Spleen (tissue), 11 donors: ENCODE measurements around the gene U2SURP. TPM values are rescaled to one million over a fixed set of nuclear protein-coding genes. Genes with fewer than 3 reads are reported as not detected.
"Not testable (repeated sequence)": the region's sequence is repeated elsewhere in the genome, so short reads cannot be mapped to it uniquely, and the experiment has no call there.

ENCODE experiments used
- DNase-seq: peaks from one replicate; pipeline ENCODE4 v3.0.0-alpha.2; 2020
- H3K27ac ChIP-seq, 8 donors: fragments of 200-600 bp; sonication (generic) in 7 of 8; 1 replicate in 4 of 8; 2 replicates in 4 of 8; pipeline versions ENCODE4 v1.5.0 to v1.8.0; 2016 to 2021; ENCODE audit warnings: inconsistent platforms in 4 of 8, mild to moderate bottlenecking in 4 of 8, moderate library complexity in 1 of 8
- H3K27me3 ChIP-seq, 7 donors: fragments of 200-600 bp; sonication (generic) in 6 of 7; replicated peaks in 1 of 7; 1 replicate in 4 of 7; 2 replicates in 3 of 7; pipeline versions ENCODE4 v1.5.0 to v1.8.0; 2016 to 2021; ENCODE audit warnings: inconsistent platforms in 3 of 7, mild to moderate bottlenecking in 1 of 7
- H3K36me3 ChIP-seq, 6 donors: fragments of 200-600 bp; sonication (generic) in 5 of 6; 1 replicate in 4 of 6; 2 replicates in 2 of 6; pipeline versions ENCODE4 v1.5.0 to v1.8.0; 2016 to 2021; ENCODE audit warnings: inconsistent platforms in 2 of 6
- H3K4me1 ChIP-seq, 6 donors: fragments of 200-600 bp; sonication (generic) in 5 of 6; 1 replicate in 3 of 6; 2 replicates in 3 of 6; pipeline versions ENCODE4 v1.5.0 to v1.8.0; 2016 to 2021; ENCODE audit warnings: inconsistent platforms in 3 of 6
- H3K4me3 ChIP-seq, 8 donors: fragments of 200-600 bp; sonication (generic) in 7 of 8; 1 replicate in 4 of 8; 2 replicates in 4 of 8; pipeline versions ENCODE4 v1.5.0 to v1.8.0; 2016 to 2021; ENCODE audit warnings: inconsistent platforms in 4 of 8, mild to moderate bottlenecking in 4 of 8, moderate library complexity in 2 of 8
- H3K9me3 ChIP-seq, 8 donors: fragments of 200-600 bp; sonication (generic) in 7 of 8; 1 replicate in 4 of 8; 2 replicates in 4 of 8; pipeline versions ENCODE4 v1.5.0 to v1.8.0; 2016 to 2021; ENCODE audit warnings: inconsistent platforms in 4 of 8
- POLR2A ChIP-seq, 3 donors: fragments of 450-650 bp; IDR thresholded peaks; one replicate each; pipeline ENCODE4 v1.5.1; 2017; ENCODE audit warnings: antibody characterized with exemption in 3 of 3, mild to moderate bottlenecking in 1 of 3
- POLR2AphosphoS5 ChIP-seq, 3 donors: sonication (generic); formaldehyde crosslinking; IDR thresholded peaks; one replicate each; pipeline ENCODE4 v1.5.1; 2017; ENCODE audit warnings: antibody characterized with exemption in 3 of 3
- WGBS, 5 donors: extraction: QIAGEN DNeasy Blood & Tissue Kit in 3 of 5; methylation state at CpG; one replicate each; pipeline versions ENCODE4 v1.1.5 to v1.1.7; 2013 to 2018; 5-methylcytosine and 5-hydroxymethylcytosine counted together
- intact Hi-C: fragments of 100-400 bp; cut with DNase I; formaldehyde crosslinking; loops from one replicate; pipeline ENCODE4 v1.15.0; 2023; ENCODE audit warnings: low total_unique reads
- polyA plus RNA-seq, 3 donors: library from polyadenylated mRNA; stranded (reverse); fragments of 200-250 nt; gene quantifications; one replicate each; pipeline ENCODE4 v1.2.1, GENCODE V29; 2013
- total RNA-seq, 7 donors: library from RNA; depleted of rRNA in 3 of 7; stranded (reverse); fragments of >200 nt in 3 of 7; fragmentation: NEBNext Ultra II Directional in 4 of 7; extraction: Animal tissue kit (Norgen Biotek cat#: 25700) in 4 of 7; gene quantifications; one replicate each; pipeline versions ENCODE4 v1.1.0 to v1.2.1, GENCODE V29; 2016 to 2021
- TF ChIP-seq, protein P1 (sequence below), 11 experiments: fragments of 200-600 bp in 7 of 11; fragments of 450-650 bp in 4 of 11; sonication (generic) in 4 of 11; IDR thresholded peaks in 8 of 11; conservative IDR thresholded peaks in 3 of 11; 1 replicate in 7 of 11; 2 replicates in 4 of 11; pipeline versions ENCODE4 v1.4.0 to v1.8.0; 2016 to 2021; ENCODE audit warnings: antibody characterized with exemption in 11 of 11, inconsistent platforms in 4 of 11, mild to moderate bottlenecking in 1 of 11
- donor health status: healthy with polysubstance abuse.
- donor health status: DM: no; HTN: no; CAD: no; lungs with moderate emphysema.
- donor health status: DM: no; HTN: no; CAD: no.
- donor health status: Bipolar disorder and iron deficiency.
- donor health status: healthy.
- donor health status: DM: no; HTN: no; CAD: no.
- donor health status: DM: yes; HTN: yes; CAD: no.

Gene U2SURP
- total and polyA plus RNA-seq, 10 donors, result 29.7 to 130 (median 94.6) TPM

DNA sequence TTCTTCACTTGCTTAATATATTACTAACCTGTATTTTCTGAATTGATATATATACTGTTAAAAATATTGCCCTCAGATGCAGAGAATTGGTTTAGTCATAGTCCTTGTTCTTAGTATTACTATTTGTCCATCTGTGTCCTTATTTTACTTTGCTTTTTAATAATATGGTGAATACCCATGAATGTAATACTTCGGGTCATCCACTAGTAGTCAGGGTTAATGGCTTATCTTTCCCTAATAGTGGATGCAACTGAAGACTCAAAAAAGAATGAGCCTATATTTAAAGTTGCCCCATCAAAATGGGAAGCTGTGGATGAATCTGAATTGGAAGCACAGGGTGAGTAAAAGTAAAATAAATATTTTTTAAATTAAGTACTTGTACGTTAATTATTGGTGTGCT is 36.5 kb downstream of the U2SURP start:
- Histone ChIP-seq H3K4me3 (no peak overlapping the region), H3K27ac (no peak overlapping the region), H3K27me3 (no peaks in the 10 kb centered on the region), H3K4me1 (peaks cover 0 to 22% (median 5%) of the 10 kb centered on the region in 6 donors), H3K9me3 (no peaks in the 10 kb centered on the region), H3K36me3 (peaks cover 0 to 96% (median 40%) of the 10 kb centered on the region in 6 donors)
- no peak for DNase-seq
- WGBS, 5 donors, result 81 to 95% (median 90%) methylated on average over 2 of the region's 2 CpGs
- intact Hi-C loops, result no loop called here
- TF ChIP-seq, protein P1, sequence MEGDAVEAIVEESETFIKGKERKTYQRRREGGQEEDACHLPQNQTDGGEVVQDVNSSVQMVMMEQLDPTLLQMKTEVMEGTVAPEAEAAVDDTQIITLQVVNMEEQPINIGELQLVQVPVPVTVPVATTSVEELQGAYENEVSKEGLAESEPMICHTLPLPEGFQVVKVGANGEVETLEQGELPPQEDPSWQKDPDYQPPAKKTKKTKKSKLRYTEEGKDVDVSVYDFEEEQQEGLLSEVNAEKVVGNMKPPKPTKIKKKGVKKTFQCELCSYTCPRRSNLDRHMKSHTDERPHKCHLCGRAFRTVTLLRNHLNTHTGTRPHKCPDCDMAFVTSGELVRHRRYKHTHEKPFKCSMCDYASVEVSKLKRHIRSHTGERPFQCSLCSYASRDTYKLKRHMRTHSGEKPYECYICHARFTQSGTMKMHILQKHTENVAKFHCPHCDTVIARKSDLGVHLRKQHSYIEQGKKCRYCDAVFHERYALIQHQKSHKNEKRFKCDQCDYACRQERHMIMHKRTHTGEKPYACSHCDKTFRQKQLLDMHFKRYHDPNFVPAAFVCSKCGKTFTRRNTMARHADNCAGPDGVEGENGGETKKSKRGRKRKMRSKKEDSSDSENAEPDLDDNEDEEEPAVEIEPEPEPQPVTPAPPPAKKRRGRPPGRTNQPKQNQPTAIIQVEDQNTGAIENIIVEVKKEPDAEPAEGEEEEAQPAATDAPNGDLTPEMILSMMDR (IDR thresholded peaks at IDR 0.05 in 8 of 11, conservative IDR thresholded peaks at IDR 0.05 in 3 of 11), result no peak
- TF ChIP-seq POLR2A (IDR thresholded peaks at IDR 0.05) (no peak), POLR2AphosphoS5 (IDR thresholded peaks at IDR 0.05) (no peak)

DNA sequence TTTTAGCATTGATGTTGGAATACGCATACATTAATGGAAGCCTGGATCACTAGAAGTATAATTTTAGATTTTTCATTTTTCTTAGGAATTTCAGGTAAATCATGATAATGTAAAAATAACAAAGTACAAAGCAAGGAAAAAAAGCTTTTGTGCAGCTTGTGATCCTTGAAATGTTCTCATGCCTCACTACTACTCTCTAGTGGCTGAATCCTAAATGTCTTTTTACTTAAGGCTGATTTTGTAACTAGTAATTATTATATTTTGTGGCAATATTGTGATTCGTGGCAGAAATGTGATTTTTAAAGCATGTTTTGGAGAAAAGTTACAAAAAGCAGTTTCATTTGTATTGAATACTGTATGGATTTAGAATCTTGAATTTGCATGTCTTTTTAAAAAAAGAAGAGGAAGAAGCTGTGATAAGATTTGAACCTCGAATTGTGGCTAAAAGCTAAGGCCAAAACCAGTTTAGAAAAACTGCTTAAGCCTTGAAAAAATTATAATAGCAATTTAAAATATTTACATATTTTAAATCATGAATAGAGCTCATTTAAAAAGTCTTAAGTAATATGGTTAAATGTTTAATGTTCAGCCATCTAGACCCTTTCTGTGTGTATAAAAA is 39.0 kb downstream of the U2SURP start:
- Histone ChIP-seq H3K4me3 (no peak overlapping the region), H3K36me3 (peaks cover 3 to 96% (median 48%) of the 10 kb centered on the region in 6 donors), H3K4me1 (peaks cover 0 to 19% (median 5%) of the 10 kb centered on the region in 6 donors), H3K27me3 (no peaks in the 10 kb centered on the region), H3K27ac (no peak overlapping the region), H3K9me3 (no peaks in the 10 kb centered on the region)
- TF ChIP-seq POLR2A (IDR thresholded peaks at IDR 0.05) (no peak), POLR2AphosphoS5 (IDR thresholded peaks at IDR 0.05) (no peak)
- TF ChIP-seq, protein P1 (IDR thresholded peaks at IDR 0.05 in 8 of 11, conservative IDR thresholded peaks at IDR 0.05 in 3 of 11), result peak in 6 of 11 experiments; percentile 8 to 26 (median 23)
- no peak for DNase-seq
- intact Hi-C loops, result no loop called here
- 71 to 86% (median 76%) methylated on average over 3 of the region's 3 CpGs for WGBS, 5 donors

DNA sequence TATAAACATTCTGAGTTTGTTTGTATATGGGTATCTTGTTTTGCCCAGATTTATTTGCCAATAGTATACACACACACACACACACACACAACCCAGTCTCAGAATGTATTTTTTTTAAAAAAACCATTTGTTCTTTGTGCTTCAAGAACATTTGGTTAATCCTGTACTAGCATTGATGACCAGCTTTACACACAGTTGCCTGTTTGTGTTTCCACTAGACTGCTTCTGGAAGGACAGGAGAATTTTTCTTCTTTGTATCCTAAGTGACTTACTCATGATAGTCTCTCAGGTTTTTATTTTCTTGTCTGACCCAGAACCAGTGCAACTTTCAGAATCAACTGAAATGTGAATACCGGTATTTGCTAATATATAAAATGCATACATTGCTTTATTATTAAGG is 40.5 kb downstream of the U2SURP start:
- Histone ChIP-seq H3K27ac (no peak overlapping the region), H3K36me3 (peaks cover 3 to 89% (median 47%) of the 10 kb centered on the region in 6 donors)

DNA sequence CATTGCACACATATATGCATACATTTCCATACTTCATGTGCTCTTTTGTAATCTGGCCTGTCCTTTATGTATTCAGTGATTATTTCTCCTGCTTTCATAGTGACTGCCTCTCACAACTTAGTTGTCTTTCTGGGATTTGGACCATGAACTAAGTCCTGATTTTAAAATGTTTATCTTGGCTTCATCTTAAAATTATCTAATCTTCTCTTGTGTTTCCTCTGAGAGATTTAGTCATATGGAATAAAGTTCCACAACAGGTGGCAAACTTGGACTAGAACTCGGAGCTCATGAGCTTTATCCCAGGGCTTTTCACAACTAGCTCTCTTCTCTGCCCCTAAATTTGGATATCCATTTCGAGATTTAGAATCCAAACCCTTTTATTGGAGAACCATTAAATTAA is 44.3 kb downstream of the U2SURP start:
- WGBS, 5 donors, result 95 to 98% (median 97%) methylated on average over 2 of the region's 2 CpGs
- peaks cover 3 to 77% (median 47%) of the 10 kb centered on the region in 6 donors for H3K36me3 ChIP-seq
- H3K4me3 ChIP-seq, result no peak overlapping the region
- no peaks in the 10 kb centered on the region for H3K9me3 ChIP-seq
- DNase-seq, result no peak
- H3K27me3 ChIP-seq, result no peaks in the 10 kb centered on the region
- no peak overlapping the region for H3K27ac ChIP-seq
- intact Hi-C loops, result no loop called here
- H3K4me1 ChIP-seq, result no peaks in the 10 kb centered on the region
- no peak for TF ChIP-seq POLR2AphosphoS5 (IDR thresholded peaks at IDR 0.05)
- TF ChIP-seq, protein P1 (IDR thresholded peaks at IDR 0.05 in 8 of 11, conservative IDR thresholded peaks at IDR 0.05 in 3 of 11), result no peak
- TF ChIP-seq POLR2A (IDR thresholded peaks at IDR 0.05), result no peak

More for the DNA sequence above, 40.5 kb downstream of the U2SURP start:
- WGBS, 5 donors, result 93 to 100% (median 98%) methylated on average over 1 of the region's 1 CpG
- intact Hi-C loops, result no loop called here
- no peak for TF ChIP-seq POLR2A (IDR thresholded peaks at IDR 0.05)
- TF ChIP-seq, protein P1 (IDR thresholded peaks at IDR 0.05 in 8 of 11, conservative IDR thresholded peaks at IDR 0.05 in 3 of 11), result no peak
- TF ChIP-seq POLR2AphosphoS5 (IDR thresholded peaks at IDR 0.05), result no peak
- Histone ChIP-seq H3K4me1 (peaks cover 0 to 4% (median 0%) of the 10 kb centered on the region in 6 donors), H3K27me3 (no peaks in the 10 kb centered on the region), H3K9me3 (no peaks in the 10 kb centered on the region), H3K4me3 (no peak overlapping the region)
- no peak for DNase-seq

DNA sequence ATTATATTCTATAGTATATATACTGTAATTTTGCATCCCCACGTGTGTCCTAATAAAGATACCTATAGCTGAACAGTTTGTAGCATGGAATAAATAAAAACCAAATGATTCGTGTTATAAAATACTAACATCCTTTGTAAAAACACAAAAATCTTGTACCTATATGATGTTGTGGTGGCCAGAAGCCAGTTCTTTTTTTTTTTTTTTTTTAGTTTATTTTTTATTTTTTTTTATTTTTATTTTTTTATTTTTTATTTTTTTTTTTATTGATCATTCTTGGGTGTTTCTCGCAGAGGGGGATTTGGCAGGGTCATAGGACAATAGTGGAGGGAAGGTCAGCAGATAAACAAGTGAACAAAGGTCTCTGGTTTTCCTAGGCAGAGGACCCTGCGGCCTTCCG is 44.7 kb downstream of the U2SURP start:
- H3K9me3 ChIP-seq, intact Hi-C loops, H3K4me1 ChIP-seq, H3K27ac ChIP-seq, H3K27me3 ChIP-seq, H3K4me3 ChIP-seq, DNase-seq: not testable (repeated sequence)
- H3K36me3 ChIP-seq, result peaks cover 3 to 81% (median 51%) of the 10 kb centered on the region in 6 donors
- 92 to 99% (median 95%) methylated on average over 3 to 5 of the region's 5 CpGs for WGBS, 5 donors
